ENCODE measurements around the gene NRXN3. TPM values are rescaled to one million over a fixed set of nuclear protein-coding genes. Genes with fewer than 3 reads are reported as not detected.

NRXN3 gene
- total and polyA plus RNA-seq, 4 donors: 0.07 to 1.2 (median 0.23) TPM

GRCh38 chr14:78129375-78129774, 40.8 kb upstream of the NRXN3 start:
- 69% methylated on average over 4 of the region's 4 CpGs for WGBS
- H3K27ac ChIP-seq (ENCODE audit: low read depth in 1 of 2, low read length in 2 of 2): no peak overlapping the region
- H3K36me3 ChIP-seq (ENCODE audit: control insufficient read depth in 4 of 4, insufficient read depth in 3 of 4, low read depth in 1 of 4, low read length in 3 of 4): no peaks in the 10 kb centered on the region
- DNase-seq (ENCODE audit: low spot score): no peak
- H3K4me1 ChIP-seq (ENCODE audit: control insufficient read depth in 4 of 4, insufficient read depth in 4 of 4, low read length in 3 of 4): no peaks in the 10 kb centered on the region
- peaks cover 0 to 3% (median 0%) of the 10 kb centered on the region in 4 donors for H3K27me3 ChIP-seq (ENCODE audit: control insufficient read depth in 4 of 4, insufficient read depth in 4 of 4, low read length in 3 of 4)
- no peak for TF ChIP-seq SP1 (IDR thresholded peaks at IDR 0.05)
- TF ChIP-seq, protein P1, sequence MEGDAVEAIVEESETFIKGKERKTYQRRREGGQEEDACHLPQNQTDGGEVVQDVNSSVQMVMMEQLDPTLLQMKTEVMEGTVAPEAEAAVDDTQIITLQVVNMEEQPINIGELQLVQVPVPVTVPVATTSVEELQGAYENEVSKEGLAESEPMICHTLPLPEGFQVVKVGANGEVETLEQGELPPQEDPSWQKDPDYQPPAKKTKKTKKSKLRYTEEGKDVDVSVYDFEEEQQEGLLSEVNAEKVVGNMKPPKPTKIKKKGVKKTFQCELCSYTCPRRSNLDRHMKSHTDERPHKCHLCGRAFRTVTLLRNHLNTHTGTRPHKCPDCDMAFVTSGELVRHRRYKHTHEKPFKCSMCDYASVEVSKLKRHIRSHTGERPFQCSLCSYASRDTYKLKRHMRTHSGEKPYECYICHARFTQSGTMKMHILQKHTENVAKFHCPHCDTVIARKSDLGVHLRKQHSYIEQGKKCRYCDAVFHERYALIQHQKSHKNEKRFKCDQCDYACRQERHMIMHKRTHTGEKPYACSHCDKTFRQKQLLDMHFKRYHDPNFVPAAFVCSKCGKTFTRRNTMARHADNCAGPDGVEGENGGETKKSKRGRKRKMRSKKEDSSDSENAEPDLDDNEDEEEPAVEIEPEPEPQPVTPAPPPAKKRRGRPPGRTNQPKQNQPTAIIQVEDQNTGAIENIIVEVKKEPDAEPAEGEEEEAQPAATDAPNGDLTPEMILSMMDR (IDR thresholded peaks at IDR 0.05; ENCODE audit: low read depth, low read length, missing input control): no peak
- TF ChIP-seq ZBTB33 (IDR thresholded peaks at IDR 0.05): no peak
- no peak for TF ChIP-seq YY1 (IDR thresholded peaks at IDR 0.05)
- no peak for TF ChIP-seq FOXA1 (IDR thresholded peaks at IDR 0.05)
- no peak for TF ChIP-seq ATF3 (IDR thresholded peaks at IDR 0.05)
- no peak for TF ChIP-seq HNF4G (IDR thresholded peaks at IDR 0.05)
- no peak for TF ChIP-seq HNF4A (conservative IDR thresholded peaks at IDR 0.05)
- no peak for TF ChIP-seq RXRA (IDR thresholded peaks at IDR 0.05)
- no peak for TF ChIP-seq RAD21 (IDR thresholded peaks at IDR 0.05)
- no peak for TF ChIP-seq NR2F2 (IDR thresholded peaks at IDR 0.05)
- TF ChIP-seq MAX (IDR thresholded peaks at IDR 0.05): no peak
- no peak for TF ChIP-seq FOXA2 (IDR thresholded peaks at IDR 0.05)
- no peak for TF ChIP-seq EGR1 (IDR thresholded peaks at IDR 0.05; ENCODE audit: low read depth in 2 of 2)
- no peak for TF ChIP-seq GABPA (IDR thresholded peaks at IDR 0.05 in 1 of 2, conservative IDR thresholded peaks at IDR 0.05 in 1 of 2)
- no peak for TF ChIP-seq TAF1 (conservative IDR thresholded peaks at IDR 0.05)
- no peak for TF ChIP-seq JUND (IDR thresholded peaks at IDR 0.05)
- TF ChIP-seq REST (IDR thresholded peaks at IDR 0.05): no peak
- no peak overlapping the region for H3K9ac ChIP-seq (ENCODE audit: low read depth in 1 of 2, low read length in 2 of 2)
- no peak overlapping the region for H3K4me3 ChIP-seq (ENCODE audit: low read depth in 1 of 3, low read length in 3 of 3)
- no peaks in the 10 kb centered on the region for H3K9me3 ChIP-seq (ENCODE audit: control insufficient read depth in 4 of 4, low read length in 3 of 4)
